ENCODE data around the gene ARL2.
"Not testable (repeated sequence)": the region's sequence is repeated elsewhere in the genome, so short reads cannot be mapped to it uniquely, and the experiment has no call there.

ARL2 gene

DNA sequence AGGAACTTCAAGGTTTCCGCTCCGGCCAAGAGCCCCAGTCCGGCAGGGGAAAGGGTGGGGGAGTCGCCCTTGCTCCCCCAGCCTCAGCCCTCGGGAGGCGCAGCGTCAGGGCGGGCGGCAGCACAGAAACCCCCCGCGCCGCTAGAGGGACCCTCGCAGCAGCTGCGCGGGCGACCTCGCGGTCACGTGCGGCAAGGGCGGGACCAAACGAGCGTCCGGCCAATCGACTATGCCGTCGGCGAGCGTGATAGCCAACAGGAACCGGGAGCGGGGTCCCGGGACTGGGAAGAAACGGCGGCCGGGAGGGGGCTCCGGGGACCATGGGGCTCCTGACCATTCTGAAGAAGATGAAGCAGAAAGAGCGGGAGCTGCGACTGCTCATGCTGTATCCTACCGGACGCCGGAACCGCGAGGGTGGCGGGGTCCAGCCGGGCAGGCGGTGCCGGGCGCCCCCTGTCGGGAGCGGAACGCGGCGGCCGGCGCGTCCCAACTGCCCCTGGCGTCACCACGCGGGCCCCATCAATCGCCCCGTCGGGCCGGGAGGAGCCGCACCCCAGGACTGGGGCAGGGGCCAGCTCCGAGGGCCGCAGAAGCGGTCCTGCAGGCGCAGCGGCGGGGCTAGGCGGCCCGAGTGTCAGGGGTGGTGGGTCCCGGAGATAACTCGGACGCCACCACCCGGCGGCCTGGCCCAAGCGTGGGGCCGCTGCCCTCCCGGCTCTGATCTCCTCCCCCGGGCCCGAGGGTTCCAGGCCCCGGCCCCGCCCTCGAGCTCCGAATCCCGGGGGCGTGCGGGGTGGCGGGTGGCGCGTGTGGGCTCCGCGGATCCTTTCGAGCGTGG, at the start of gene ARL2:
TSS of gene ARL2 (plus strand) at position 273 of the 838 bp plus-strand sequence. CDS start at position 321, 48 bp downstream.
- DNase-seq: peak; percentile 97

GRCh38 chr11:64967375-64967774, 46.6 kb upstream of the ARL2 start:
- DNase-seq: no peak

GRCh38 chr11:64969209-64969608, 44.8 kb upstream of the ARL2 start:
- peak; percentile 82 for DNase-seq

GRCh38 chr11:64970731-64971151, 43.2 kb upstream of the ARL2 start:
- no peak for DNase-seq

DNA sequence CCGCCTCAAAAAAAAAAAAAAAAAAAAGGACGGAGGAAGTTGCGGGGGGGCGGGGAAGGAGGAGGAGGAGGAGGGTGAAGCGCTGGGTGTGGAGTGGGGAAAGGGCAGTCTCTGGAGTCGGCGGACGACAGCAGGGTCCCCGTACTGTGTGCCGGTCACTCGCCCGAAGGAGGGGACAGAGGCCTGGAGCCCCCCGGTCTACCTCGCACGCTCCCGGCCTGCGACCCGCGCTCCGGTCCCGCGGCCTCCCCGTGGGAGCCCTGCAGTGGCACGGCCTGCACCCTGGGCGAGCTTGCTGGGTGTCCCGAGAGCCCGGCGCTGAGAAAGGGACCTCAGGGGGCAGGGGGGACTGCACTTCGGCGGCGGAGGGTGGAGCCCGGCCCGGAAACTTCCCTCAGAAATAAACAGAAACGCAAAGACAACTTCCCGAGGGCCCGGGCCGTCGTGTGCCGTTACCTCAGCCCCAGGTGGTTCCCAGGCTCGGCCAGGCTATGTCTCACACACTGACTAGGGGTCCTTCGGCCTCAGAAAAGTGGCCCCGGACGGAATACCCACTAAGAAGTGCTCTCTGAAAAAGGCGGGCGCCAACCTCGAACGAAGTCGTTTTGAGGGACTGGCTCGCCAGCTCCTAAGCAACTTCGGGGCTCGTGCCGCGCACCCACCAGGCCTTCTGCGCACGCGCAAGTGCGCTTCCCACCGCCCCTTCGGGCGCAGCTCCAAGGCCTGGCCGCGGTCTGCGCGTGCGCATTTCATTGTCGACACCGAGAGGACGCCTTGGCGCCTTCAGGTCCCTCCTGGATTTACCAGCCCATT, 42.3 kb upstream of the ARL2 start, which contains the start of gene MAJIN:
TSS of gene MAJIN (minus strand) at position 688 of the 813 bp plus-strand sequence. CDS start 12,703 bp downstream, outside the sequence.
- DNase-seq: no peak

DNA sequence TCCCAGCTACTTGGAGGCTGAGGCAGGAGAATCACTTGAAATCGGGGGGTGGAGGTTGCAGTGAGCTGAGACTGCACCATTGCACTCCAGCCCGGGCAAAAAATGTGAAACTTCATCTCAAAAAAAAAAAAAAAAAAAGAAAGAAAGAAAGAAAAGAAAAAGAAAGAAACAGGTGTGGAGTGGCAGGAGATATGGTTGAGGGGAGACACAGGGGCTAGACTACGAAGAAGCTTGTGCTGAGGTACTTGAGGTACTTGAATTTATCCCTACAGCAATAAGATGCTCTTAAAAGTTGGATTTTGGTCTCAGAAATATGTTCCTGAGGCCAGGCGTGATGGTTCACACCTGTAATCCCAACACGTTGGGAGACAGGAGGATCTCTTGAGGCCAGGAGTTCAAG, 39.8 kb upstream of the ARL2 start:
- DNase-seq: no peak

GRCh38 chr11:64976651-64977050, 37.3 kb upstream of the ARL2 start:
- DNase-seq: peak; percentile 26

GRCh38 chr11:64983339-64983738, 30.6 kb upstream of the ARL2 start:
- not testable (repeated sequence) for DNase-seq

GRCh38 chr11:64987998-64988854, 25.7 kb upstream of the ARL2 start:
- no peak for DNase-seq

- DNase-seq: no peak
Measured at GRCh38 chr11:64989416-64989815, 24.5 kb upstream of the ARL2 start.

DNA sequence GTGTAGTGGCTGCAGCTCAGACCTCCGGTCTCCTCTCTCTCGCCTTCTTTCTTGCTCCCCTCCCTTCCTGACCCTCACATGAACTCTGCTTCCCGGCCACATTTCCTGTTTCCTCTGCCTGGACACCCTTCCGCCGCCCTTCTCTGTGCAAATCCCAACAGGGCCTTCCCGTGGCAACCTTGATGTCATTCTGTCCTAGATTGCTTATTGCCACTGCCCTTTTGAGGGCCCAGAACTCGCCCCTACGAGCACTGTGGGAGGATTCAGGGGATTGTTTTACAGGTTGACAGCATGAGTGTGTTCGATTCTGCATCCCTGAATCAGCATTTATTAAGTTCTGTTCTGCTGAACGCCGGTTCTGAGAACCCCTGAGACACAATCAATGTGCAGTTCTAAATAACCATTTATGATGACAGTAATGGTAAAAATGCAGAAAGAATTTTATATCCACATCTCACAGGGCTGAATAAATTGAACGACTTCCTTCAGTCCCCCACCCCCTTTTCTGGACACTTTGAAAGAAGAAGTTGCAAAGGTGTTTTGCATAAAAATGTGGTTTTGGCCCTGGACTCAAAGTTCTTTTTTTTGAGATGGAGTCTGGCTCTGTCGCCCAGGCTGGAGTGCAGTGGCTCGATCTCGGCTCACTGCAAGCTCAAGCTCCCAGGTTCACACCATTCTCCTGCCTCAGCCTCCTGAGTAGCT, 23.6 kb upstream of the ARL2 start:
- DNase-seq: no peak

DNA sequence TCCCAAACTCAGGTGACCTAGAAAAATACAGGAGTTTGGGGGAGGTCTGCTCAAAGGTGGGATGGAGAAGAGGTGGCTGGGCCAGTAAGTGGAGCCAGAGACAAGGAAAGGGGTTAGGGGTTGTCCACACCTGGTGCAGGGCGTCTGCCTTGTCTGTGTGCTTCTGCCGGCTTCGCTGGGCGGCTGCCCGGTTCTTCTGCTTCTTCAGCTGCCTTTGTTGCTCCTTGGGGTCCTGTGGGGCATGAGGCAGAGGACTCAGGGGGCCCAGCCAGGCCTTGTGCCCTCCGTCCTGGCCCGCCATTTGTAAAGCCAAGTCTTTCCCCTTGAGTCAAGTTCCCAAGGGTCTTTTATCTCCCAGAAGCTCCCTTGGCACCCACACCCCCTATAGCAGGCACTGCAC, 19.6 kb upstream of the ARL2 start:
- no peak for DNase-seq

- DNase-seq: no peak
Measured at GRCh38 chr11:64996327-64996709, 17.6 kb upstream of the ARL2 start.

DNA sequence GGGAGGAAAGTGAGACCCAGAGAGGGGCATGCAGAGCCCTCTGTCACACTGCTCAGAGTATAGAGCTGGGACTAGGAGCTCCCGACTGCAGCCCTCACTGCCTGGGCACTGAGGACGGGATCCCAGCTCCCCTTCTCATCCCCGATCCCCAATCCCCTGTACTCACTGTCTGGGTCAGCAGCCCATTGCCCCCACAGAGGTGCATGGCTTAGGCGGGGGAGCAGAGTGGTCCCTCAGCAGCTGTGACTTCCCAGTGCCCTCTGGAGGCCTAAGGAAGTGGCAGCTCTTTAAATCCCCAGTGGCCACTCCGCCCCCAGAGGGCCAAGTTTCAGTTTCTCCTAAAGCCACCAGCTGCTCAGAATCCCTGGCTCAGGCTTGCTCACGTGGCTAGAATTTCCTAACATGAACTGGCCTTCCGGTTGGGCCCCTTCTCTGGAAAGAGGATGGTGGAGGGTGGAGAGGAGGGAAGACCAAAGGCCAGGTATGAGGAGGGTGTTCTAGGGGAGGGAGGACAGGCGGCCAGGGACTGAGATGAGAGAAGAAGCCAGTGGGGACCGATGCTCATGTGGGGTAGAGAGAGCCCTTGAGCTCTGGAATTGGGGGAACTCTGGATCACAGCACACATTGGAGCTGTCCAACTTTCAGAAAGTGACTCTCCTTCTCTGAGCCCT, 17.1 kb upstream of the ARL2 start, which contains the start of gene BATF2:
TSS of gene BATF2 (minus strand) at position 262 of the 671 bp plus-strand sequence. CDS start at position 205, 57 bp downstream.
- DNase-seq: peak; percentile 84

DNA sequence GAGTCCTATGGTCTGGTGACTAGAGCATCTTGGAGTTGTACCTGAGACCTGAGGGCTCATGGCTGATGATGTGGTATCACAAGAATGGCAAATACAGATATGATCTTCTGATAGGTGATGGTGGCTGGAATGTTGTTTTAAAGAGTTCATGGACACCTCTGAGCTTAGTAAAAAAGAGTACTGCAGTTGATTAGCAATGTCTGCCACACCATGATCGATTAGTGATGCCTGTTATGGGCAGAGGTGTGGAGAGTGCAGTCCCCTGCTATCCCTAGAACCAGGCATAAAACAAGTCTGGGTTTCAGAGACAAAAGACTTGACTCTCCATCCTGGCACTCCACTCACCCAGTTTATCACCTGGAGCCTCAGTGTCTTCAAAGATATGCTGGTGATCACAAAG, 15.8 kb upstream of the ARL2 start:
- DNase-seq: peak; percentile 39

DNA sequence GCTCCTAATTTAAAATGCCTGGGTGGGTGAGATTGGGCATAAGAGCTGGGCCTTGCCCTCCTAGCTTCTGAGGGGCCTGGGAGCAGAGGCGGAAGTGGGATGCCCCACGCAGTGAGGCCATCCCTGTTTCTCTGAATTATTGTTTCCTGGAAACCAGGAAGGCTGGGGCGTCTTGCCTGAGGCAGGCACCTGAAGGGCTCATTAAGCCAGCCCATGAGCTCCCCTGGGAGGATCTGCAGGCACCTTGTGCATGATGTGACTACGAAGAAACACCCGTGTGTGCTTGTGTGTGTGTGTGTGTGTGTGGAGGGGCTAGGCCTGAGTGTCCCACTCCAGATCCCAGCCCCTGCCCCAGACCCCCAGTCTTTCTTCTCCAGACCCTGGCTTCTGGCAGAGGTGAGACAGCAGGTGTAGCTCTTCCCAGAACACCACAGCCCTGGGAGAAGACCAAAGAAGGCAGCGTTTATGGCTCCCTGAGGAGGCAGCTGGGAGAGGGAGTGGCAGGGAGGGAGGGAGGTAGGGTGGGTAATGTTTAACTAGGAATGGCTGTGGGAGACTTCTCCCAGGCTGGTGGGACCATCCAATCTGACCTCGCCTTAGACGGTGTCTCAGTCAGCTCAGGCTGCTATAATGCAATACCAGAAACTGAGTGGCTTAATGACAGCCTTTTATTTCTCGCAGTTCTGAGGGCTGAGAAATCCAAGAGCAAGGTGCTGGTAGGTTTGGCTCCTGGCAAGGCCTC, 15.1 kb upstream of the ARL2 start:
- peak; percentile 96 for DNase-seq

DNA sequence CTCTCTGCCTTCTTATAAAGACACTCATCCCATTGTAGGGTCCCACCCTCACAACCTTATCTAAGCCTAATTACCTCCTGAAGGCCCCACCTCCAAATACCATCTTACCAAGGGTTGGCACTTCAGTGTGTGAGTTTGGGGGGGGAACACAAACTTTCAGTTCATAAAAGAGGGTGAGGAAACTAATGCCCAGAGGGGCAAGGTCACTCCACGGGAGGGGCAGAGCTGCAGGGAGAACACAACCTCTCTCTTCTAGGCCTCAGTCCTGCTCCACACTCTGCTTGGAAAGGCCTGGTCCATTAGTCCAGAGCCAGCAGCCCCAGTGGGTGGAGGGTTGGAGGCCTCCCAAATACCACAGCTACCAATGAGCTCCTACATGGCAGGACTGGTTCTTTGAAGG, 14.5 kb upstream of the ARL2 start:
- no peak for DNase-seq

DNA sequence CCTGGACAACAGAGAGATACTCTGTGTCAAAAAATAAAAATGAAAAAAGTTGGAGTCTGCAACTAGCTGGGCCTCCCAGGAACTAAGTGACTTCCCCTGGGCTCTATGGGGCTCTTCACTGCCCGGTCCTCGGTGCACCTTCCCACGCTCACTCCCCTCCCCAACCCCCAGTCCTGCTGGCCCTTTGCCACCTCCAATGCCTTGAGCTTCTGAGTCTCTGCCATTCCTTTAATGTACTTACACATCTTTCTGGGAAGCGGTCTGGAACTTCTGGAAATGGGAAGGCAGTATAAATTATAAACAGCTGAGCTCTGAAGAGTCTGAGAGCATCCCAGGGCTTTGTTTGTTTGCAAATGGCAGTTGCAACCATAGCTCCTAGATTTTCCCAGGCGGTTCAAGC, 11.3 kb upstream of the ARL2 start:
- DNase-seq: no peak

DNA sequence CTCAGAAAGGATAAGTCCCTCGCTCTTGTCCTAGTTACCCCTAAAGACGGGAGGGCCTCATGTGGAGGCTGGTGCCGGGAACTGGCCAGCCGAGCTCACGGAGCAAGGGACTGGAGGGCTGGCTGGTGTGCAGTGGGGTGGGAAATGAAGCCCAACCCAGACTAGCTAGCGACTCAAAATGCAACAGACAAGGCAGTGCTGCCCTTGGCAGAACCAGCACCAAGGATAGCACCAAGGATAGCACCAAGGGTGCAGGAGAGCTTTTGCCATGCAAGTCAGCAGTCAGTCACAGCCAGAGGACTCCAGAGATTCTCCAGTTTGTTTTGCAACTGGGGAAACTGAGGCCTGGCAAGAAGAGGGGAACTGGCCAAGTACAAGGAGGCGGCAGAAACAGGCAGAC, 10.7 kb upstream of the ARL2 start:
- DNase-seq: no peak

- not testable (repeated sequence) for DNase-seq
Measured at GRCh38 chr11:65003968-65004367, 10.0 kb upstream of the ARL2 start.

DNA sequence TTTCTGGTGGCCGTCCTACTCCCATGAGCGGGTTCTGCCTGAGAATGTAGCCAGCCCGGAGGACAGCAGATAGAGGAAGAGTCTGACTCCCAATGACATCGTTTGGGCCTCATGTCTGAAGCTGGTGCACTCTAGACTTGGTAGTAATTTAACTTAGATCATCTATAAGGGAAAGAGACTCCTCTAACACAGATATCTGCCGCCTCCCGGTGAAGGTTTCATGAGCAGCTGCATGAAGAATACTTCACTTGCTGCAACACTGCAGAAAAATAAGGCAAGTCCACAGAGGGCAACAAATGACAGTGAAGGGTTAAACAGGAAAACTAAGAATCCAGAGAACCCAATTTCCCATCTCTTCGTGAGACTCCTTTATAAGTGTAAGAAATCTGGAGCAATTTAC, 5.9 kb upstream of the ARL2 start:
- DNase-seq: no peak
